MV-4-11 (cell line): ENCODE results near the gene PAPPA2.
A peak's percentile ranks its signal among the peaks of the same experiment; 100 is the strongest.
"Not testable (repeated sequence)": the region's sequence is repeated elsewhere in the genome, so short reads cannot be mapped to it uniquely, and the experiment has no call there.

Experiments used
- DNase-seq: peaks from one replicate; lab custom pipeline; 2025; lab: John Stamatoyannopoulos, UW

PAPPA2 gene

DNA sequence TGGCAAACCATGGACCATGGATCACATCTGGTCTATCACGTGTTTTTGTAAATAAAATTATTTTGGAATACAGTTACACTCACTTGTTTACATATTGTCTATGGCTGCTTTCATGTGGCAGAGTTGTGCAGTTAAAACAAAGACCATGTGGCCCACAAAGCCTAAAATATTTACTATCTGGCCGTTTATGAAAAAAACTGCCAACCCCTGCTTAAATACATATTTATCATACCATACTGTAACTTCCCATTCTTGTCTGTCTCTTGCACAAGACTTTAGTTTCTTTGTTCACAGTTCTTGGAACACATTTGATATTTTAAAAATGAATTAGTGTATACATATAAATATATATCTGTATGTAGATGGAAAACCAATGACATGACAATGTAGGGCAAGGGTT lies 141.5 kb downstream of the PAPPA2 start:
- peak; percentile 85 for DNase-seq

DNA sequence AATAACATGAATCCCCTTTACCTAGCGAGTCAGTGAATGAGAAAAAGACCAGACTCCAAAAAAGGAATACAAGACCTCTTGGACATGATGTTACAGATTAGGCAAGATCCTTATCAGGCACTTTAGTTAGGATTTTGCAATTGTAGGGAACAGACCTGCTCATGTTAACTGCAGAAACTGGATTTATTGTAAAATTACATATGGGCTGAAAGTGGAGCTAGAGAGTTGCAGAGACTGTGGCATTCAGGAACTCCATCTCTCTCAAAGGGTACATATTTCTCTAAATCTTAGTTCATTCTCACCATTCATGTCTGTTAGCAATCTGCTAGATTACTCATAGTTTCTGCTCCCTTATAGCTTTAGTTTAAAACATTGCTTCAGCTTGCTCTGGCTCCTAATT lies 142.2 kb downstream of the PAPPA2 start:
- peak; percentile 71 for DNase-seq

DNA sequence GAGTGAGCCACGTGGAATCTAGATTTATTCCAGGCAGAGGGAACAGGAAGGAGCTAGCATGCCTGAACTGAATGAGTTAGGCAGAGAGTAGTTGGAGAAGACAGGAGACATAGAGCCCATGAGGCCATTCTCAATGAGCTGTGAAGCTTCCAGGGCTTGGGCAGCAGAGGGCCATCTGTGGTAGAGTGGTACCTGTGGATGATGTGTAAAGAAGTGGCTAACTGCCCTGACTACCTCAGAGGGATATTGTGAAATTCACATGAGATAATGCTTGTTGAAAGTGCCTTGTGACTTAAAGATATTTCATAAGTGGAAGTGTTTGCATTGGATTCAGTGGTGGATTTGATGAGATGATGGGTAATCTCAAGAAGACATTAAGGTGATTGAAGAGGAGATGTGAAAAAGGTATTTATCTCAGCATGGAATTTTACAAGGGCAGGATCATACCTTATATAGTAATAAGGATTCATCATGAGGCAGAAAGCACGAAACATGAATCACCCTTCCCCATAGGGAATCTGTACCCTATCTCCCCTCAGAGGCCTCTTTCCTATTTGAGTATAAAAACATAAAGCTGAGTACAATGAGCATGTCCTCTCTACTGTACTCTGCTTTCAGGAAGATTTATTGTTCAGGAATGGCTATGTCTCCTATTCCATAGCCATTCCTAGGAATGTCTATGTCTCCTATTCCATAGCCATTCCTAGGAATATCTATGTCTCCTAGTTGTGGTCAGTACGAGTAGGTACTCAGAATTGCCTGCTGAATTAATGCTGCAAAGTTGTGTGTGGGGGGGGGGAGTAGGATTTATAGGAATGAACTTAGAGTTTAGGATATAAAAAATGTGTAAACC lies 146.8 kb downstream of the PAPPA2 start:
- peak; percentile 43 for DNase-seq

DNA sequence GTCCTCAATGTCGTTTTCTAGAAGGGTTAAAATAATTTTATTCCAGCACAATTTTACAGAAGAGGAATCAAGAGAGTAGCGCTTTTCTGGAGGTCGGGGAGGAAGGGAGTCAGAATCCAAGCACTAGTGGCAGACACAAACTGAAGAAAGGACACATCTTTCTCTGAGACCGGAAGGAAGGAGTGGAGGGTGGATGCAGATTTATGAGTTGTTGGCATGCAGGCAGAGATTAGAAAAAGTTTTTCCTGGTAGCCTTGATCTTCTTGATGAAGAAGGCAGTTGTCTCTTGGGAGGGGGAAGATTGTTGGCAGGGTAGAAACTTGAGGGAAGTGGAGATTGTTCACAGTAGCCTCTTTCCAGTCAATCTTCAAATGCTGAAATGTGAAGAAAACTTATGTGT lies 149.8 kb downstream of the PAPPA2 start:
- DNase-seq: no peak

DNA sequence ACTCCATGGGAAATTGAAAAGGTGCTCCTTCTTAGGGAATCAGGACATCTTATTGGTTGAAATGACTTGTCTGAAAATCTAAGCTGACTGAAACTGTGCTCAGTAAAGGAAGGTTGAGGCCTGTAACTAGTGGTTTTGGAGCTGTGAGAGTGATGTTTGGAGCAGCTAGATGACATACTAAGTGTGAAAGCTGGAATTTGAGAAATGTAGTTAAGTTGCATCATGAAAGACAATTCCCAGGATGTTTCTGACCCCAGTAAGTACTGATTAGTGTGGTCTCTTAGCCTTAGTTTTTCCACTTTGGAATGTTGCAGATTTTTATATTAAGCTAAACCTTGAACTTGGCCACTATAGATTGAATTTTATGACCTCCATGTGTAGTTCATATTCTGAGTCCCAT lies 154.9 kb downstream of the PAPPA2 start:
- no peak for DNase-seq

DNA sequence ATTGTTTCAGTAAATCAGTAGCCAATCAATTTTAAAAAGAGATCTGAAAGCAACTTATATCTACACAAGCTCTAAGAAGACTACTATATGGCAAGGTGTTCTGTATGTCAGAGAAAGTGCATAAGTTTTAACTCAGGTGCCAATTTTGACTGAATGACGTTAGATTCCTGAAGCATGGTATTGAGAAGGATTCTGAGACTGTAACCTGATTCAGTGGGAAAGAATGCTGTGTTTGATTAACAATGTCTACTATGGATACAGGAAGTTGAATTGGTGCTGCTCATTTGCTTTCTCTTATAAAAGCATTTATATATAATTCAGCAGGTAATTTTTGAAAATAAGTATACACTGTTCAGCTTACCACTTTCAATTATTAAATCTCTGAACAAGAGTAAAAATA lies 156.3 kb downstream of the PAPPA2 start:
- no peak for DNase-seq

DNA sequence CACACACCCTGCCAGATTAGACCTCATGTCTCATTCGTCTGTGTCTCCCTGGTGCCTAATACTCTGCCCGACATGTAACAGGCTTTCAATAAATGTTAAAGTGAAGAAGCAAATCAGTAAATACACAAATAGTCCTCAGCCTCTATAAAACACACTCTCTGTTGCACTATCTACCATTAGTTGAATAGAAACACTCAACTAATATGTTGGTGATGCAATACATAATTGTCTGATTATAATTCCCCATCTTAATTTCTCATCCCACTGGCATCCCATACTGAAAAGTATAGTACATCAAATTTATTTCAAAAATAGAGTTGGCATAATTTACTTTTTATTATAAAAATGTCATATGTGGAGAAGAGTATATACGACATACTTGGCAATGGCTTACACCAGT lies 162.4 kb downstream of the PAPPA2 start:
- no peak for DNase-seq

DNA sequence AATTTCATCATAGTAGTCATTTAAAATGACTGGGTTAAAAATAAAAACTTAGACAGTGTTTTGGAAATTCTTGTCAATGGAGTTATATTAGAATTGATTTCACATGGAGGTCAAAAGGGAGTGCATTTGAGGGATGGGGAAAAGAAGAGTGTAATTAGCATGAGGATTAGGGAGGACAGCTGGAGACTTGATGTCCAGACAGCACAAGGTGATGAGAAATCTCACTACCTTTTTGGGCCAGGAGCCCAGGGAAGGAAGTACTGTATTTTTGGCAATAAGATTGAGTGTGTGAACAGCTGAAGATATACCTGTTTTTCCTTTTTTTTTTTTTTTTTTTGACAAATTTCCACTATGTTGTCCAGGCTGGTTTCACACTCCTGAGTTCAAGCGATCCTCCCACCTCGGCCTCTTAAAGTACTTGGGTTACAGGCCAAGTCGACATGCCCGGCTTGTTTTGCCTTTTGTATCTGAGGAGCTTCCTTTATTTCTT lies 163.6 kb downstream of the PAPPA2 start:
- DNase-seq: no peak

DNA sequence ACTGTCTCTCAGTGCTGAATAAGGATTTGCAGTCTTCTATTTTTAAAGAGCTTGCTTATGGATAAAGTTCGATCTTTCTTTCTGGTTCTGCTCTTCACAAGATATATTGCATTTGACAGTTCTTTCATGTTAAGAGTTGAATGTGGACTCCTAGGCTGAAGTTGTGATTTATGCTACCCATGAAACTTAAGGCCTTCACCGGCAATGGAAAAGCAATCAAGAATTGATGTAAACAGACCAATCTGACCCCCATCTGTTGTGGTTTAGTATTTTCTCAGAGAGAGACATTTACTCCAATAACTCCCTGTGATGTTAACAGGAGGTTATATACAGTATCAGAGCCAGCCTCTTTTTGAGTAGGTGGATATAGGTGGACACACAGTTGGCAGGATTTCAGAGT lies 165.8 kb downstream of the PAPPA2 start:
- DNase-seq: no peak

DNA sequence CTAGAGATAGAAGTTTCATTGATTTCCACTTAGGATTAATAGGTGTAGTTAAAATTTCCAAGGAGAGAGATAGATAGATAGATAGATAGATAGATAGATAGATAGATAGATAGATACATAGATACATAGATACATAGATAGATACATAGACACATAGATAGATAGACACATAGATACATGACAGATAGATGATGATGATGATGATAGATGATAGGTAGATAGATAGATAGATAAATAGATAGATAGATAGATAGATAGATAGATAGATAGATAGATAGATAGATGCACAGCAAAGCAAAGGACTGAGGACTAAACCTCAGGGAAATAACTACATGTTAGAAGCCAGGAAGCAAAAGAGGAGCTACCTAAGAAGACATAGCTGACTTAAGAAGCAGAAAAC lies 171.8 kb downstream of the PAPPA2 start:
- DNase-seq: not testable (repeated sequence)

DNA sequence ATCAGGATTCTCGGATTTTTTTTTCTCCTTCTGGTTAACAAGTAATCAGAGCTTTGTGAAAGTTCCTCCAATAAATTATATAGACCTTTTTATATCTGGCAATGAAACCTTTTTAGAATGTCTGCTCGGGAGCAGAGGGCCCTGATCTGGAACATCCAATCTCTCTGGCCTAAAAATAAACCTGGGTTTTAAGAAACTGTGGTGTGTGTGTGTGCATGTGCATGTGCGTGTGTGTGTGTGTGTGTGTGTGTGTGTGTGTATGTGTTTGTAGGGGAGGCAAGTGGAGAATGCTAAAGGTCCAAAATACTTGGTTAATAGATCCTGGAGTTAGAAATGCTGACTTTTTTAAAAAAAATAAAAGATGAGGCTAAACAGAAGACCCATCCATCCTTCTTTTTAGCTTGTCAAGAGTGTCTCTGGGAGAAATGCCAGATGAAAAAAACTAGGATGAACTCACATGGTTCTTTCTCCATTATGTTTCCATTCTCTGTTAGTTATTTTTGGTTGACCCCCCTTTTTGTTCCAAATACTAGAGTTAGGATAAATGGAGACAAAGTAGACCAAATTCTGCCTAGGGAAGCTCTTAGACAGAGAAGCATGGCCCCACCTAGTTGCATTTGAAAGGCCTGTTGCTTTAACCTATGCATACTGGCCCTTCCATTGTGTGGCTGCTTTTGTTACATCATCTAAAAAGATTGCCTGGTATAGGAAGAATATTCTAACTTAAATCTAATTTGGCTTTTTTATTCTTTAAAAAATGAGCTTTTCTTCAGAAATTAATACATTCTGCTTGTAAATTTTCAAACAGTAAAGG lies 175.9 kb downstream of the PAPPA2 start:
- DNase-seq: no peak

DNA sequence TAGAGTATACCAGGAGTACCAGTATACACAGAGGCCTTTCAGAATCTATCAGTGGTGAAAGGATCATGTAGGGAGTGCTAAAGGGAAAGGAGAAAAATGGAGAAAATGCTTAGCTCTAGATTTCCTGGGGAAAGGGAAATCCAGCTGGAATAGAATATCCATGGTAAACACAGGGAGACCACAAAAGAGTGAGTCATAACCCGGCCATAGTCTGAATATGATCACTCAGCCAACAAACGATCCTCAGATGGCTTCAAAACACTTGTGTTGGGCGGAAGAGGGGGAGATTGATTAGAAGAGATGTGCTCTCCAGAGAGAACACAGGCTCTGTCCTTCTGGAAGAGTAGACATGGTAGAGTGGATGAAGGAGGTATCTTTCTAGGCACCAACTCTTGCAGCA lies 180.6 kb downstream of the PAPPA2 start:
- no peak for DNase-seq

DNA sequence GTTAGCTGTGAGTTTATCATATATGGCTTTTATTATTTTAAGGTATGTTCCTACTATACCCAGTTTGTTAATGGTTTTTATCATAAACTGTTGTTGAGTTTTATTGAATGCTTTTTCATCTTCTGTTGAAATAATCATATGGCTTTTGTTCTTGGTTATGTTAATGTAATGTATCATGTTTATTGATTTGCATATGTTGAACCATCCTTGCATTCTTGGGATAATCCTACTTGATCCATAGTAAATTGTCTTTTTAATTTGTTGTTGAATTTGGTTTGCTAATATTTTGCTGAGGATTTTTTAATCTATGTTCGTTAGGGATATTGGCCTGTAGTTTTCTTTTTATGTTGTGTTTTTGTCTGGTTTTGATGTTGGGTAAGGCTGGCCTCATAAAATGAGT lies 185.6 kb downstream of the PAPPA2 start:
- no peak for DNase-seq

DNA sequence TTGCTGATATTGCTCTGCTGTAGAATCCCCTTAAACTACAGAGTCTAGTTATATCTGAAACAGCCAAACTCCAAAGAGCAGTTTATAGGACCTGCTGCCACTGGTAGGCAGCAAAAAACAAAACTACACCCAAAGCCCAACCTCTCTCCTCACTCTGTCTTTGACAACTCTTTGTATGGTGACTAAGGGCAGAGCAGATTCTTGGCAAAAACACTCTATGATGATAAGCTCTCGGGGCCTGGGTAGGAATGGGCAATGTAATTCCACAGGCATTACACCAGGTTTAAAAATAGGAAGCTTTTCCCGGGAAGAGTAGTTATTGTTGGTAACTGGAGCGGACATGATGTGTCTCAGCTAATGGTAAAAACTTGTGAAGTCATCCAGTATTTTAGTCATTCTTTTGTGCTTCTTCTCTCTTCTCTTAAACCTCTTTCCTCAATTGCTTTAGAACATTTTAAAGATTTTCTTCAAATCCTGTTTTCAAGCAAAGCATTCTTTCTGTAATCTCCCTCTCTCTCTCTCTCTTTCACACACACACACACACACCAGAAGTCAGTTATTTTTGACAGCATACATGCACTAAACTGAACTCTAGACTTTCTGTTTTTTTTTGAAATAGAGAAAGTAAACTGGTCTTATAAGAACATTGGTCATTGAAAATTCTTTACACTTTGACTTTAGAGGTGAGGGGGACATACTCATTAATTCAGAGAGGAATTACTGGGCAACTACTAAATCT lies 193.5 kb downstream of the PAPPA2 start:
- DNase-seq: no peak

DNA sequence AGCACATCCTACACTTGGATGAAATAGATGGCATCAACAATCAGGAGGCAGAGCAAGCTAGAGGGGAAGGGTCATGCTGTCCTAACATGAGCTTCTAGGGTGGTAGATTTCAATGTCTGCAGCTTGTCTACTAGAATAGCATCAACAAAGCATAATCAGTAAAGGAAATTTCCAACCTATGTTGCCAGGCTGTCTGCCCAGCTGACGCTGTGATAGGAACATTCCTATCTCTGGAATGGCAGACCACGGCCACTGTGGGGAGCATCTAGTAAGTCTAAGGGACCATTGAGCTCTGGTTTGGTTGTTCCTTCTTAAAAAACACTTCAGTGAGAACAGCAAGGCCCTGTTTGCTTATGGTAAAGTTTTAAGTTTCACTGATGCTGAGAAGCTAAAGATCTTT lies 206.8 kb downstream of the PAPPA2 start:
- DNase-seq: no peak

DNA sequence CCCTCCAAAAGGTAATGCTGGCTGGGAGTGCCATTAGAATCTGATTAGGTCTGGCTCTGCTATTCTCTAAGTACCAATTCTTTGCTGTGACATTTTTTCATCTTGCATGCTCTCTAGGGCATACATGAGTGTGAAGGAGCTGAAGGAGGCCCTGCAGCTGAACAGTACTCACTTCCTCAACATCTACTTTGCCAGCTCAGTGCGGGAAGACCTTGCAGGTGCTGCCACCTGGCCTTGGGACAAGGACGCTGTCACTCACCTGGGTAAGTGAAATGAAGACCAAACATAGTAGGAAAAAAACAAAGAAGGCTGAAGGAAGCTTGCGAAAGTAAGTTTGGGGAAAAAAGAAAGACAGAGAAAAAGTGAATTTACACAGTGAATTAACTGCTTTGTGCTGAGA lies 207.9 kb downstream of the PAPPA2 start:
- DNase-seq: peak; percentile 48

DNA sequence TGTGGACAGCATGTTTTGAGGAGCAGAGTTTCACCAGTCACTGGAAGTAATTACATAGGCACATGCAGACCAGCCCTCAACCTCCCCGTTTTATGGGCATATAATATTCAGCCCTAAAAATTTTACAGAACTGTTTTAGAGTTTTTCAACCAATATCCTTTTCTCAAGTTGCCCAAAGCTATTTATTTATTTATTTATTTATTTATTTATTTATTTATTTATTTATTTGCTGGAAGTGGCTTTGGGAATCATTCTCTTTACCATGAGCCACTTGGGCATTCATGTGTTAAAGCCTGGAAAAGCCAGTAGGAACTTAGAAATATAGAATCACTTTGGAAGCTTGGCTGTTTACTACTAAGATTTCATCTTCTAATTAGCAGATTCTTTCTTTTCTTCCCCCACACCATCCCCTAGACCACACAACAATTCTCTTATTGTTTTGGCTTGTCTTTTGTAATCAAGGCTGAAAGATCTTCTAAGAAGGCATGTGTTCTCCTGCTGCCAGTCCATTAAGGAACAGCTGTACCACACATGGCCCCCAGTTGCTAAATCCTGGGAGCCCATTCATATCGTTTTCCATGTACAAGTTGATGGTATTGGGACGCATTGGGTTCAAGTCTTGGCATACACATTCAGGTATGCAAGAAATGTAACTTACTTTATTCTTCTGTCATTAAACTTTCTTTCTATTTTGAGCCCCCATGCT lies 220.0 kb downstream of the PAPPA2 start:
- DNase-seq: no peak

DNA sequence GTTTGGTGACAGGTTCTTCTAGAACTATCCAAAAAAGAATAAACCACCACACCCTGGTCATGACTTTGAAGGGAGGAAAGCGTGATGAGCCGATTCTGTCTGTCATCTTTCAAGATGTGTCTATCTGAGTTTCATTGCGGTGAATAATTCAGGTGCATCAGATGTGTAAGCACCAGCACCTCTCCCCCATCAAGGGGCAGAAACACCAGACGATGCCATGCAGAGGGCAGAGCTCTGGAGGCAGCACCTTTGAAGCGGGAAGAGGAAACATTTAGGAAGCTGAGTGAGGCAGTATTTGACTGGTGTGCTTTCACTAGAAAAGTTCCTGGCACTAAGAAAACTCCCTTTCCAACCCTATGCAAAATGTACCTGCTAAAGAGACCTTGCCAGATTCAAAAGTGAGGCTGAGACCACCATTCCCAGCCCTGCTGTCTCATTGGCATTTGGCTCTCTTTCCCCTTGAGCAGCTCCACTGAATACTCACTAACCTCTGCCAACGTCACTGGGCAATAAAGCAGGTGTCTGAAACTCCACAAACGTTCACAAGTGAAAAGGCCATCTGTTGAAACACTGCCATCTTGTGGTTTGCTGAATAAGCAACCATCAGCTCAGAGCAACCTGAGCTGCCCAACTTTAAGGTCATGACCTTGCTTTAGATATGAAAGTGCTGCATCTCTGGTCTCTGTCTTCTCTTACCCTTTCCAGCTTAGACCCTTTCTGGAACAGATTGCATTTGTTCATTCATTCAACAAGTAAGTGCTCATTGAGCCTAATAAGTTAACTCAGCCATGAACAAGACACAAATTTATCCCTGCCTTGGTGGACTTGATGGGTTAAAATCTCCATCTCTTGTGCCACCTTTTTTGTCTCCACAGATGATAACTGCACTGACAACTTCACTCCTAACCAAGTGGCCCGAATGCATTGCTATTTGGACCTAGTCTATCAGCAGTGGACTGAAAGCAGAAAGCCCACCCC lies 228.6 kb downstream of the PAPPA2 start:
- peak; percentile 72 for DNase-seq

DNA sequence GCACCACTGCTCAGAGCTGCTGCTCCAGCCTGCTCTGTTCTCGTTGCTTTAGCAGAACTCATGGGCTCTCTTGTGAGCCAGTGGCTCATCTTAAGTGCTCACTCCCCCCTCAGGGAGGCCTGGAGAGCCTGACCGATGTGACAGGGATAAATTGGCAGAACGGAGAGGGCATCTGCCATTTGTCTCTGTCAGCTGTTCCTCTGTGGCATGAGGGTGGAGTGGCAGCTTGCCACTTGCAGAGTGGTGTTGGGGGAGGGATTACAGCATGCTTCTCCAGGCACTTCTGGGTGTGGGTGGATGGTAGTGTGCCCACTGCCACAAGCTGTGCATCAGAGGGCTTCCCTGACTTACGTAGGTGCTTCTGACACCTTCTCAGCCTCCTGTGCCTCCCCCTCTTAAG lies 229.5 kb downstream of the PAPPA2 start:
- DNase-seq: no peak

DNA sequence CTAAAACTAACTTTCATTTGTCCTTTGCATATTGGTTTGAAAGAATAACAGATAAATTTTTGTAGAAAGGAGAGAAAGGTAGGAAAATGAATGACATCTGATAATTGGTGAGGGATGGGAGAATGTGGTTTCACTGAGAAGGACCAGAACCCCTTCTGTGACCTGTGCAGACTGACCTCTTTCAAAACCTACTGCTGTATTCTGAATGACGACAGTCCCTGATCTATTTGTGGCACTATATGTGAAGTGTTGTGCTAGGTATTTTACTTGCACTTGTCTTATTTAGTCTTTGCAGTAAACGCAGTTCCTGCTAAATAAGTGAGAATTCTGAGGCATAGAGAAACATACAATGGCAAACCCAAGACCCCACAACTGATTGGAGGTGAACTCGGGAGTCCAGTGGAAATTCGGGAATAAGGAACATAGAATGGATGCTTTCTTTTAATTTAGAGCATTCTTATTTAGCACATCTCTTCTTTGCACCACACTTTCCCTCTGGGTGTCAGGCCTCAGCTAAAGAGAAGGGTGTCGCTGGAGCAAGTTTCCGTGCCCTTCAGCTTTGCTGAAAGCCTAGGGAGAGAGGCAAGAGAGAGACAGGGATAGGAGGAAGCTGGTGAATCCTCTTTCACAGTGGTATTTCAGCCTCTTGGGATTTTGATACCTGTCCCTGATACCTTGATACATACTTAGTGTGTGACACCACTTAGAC lies 230.2 kb downstream of the PAPPA2 start:
- DNase-seq: no peak
